H1 (cell line): ENCODE measurements around the gene CRISPLD2. TPM values are rescaled to one million over a fixed set of nuclear protein-coding genes. Genes with fewer than 3 reads are reported as not detected.

Experiments used
- CTCF ChIA-PET: fragments of 300-600 bp; sonication (Branson Sonifier 250); formaldehyde crosslinking; loops from one replicate; lab custom pipeline; 2021; ENCODE audit not compliant: partially characterized antibody; lab: Charles Lee
- POLR2A ChIA-PET: fragments of 300-600 bp; sonication (Branson Sonifier 250); formaldehyde crosslinking; loops from one replicate; lab custom pipeline; 2021; ENCODE audit warnings: inconsistent platforms; ENCODE audit not compliant: partially characterized antibody; lab: Charles Lee
- DNase-seq, 2 experiments: peaks; one replicate each; pipeline versions ENCODE4 v3.0.0 to v3.0.0-alpha.2; 2010 to 2022; ENCODE audit warnings: low spot score in 2 of 2, low read depth in 1 of 2, mixed read lengths in 1 of 2
- FAIRE-seq: peaks from 2 replicates; lab custom pipeline; 2011; peaks lifted over from hg19 to GRCh38; lab: Jason Lieb, UNC
- H2AFZ ChIP-seq: 2 replicates; pipeline ENCODE4 v1.8.1; 2012; ENCODE audit warnings: low read length, inconsistent platforms
- H2AK5ac ChIP-seq: 2 replicates; pipeline ENCODE4 v1.6.1; 2013; ENCODE audit warnings: low read depth, low read length
- H2BK120ac ChIP-seq: replicated peaks from 2 replicates; pipeline ENCODE3; 2013; ENCODE audit warnings: low read depth, low read length, inconsistent platforms
- H2BK12ac ChIP-seq: 2 replicates; pipeline ENCODE4 v1.6.1; 2013; ENCODE audit warnings: low read depth, low read length
- H2BK15ac ChIP-seq: 2 replicates; pipeline ENCODE4 v1.6.1; 2013; ENCODE audit warnings: low read length
- H2BK20ac ChIP-seq: 2 replicates; pipeline ENCODE4 v1.6.1; 2013; ENCODE audit warnings: low read length
- H2BK5ac ChIP-seq: 2 replicates; pipeline ENCODE4 v1.6.1; 2013; ENCODE audit warnings: low read depth, low read length
- H3K14ac ChIP-seq: 2 replicates; pipeline ENCODE4 v1.6.1; 2013; ENCODE audit warnings: inconsistent platforms; ENCODE audit not compliant: insufficient read length
- H3K18ac ChIP-seq: 2 replicates; pipeline ENCODE4 v1.6.1; 2013; ENCODE audit warnings: low read length; ENCODE audit errors: extremely low read depth
- H3K23ac ChIP-seq: 2 replicates; pipeline ENCODE4 v1.6.1; 2013; ENCODE audit warnings: inconsistent platforms; ENCODE audit not compliant: insufficient read length
- H3K23me2 ChIP-seq: 2 replicates; pipeline ENCODE4 v1.6.1; 2013; ENCODE audit warnings: low read depth, low read length
- H3K27ac ChIP-seq: 2 replicates; pipeline ENCODE4 v1.6.1; 2011; ENCODE audit warnings: low read depth, low read length, inconsistent platforms
- H3K27me3 ChIP-seq, 4 experiments: replicated peaks in 1 of 4; 1 replicate in 1 of 4; 2 replicates in 3 of 4; pipeline versions ENCODE4 v1.6.1 to v1.8.1; 2011 to 2013; ENCODE audit warnings: low read length in 3 of 4, mild to moderate bottlenecking in 3 of 4, inconsistent platforms in 2 of 4, mixed read lengths in 2 of 4, moderate library complexity in 1 of 4; ENCODE audit not compliant: control insufficient read depth in 3 of 4, insufficient read depth in 3 of 4; ENCODE audit errors: extremely low read depth in 1 of 4
- H3K36me3 ChIP-seq, 4 experiments: 2 replicates each; pipeline versions ENCODE4 v1.6.1 to v1.8.1; 2011 to 2013; ENCODE audit warnings: mild to moderate bottlenecking in 4 of 4, low read length in 3 of 4, moderate library complexity in 2 of 4, control low read depth in 1 of 4, inconsistent platforms in 1 of 4; ENCODE audit not compliant: insufficient read depth in 4 of 4, control insufficient read depth in 2 of 4
- H3K4ac ChIP-seq: replicated peaks from 2 replicates; pipeline ENCODE3; 2013; ENCODE audit warnings: low read length, low read depth, mixed read lengths, inconsistent platforms; ENCODE audit not compliant: insufficient read length
- H3K4me1 ChIP-seq, 4 experiments: replicated peaks in 1 of 4; 1 replicate in 1 of 4; 2 replicates in 3 of 4; pipeline versions ENCODE4 v1.6.1 to v1.8.1; 2011 to 2013; ENCODE audit warnings: low read length in 3 of 4, inconsistent platforms in 2 of 4, mixed read lengths in 1 of 4; ENCODE audit not compliant: insufficient read depth in 4 of 4, control insufficient read depth in 3 of 4
- H3K4me2 ChIP-seq, 2 experiments: 2 replicates each; pipeline versions ENCODE4 v1.6.1 to v1.8.1; 2011 to 2013; ENCODE audit warnings: low read depth in 2 of 2, low read length in 2 of 2, control low read depth in 1 of 2, inconsistent platforms in 1 of 2, mild to moderate bottlenecking in 1 of 2; ENCODE audit not compliant: insufficient read depth in 1 of 2
- H3K4me3 ChIP-seq, 4 experiments: fragments of 200-600, 300-600 bp in 1 of 4; sonication (generic), shearing (Covaris generic), sonication (Bioruptor Twin) in 1 of 4; 2 replicates each; pipeline versions ENCODE4 v1.5.1 to v1.8.1; 2011 to 2016; ENCODE audit warnings: low read length in 4 of 4, low read depth in 3 of 4, control low read depth in 2 of 4, inconsistent platforms in 2 of 4, mild to moderate bottlenecking in 2 of 4, mixed read lengths in 1 of 4, moderate library complexity in 1 of 4; ENCODE audit not compliant: insufficient read depth in 2 of 4; ENCODE audit errors: extremely low read depth in 1 of 4
- H3K56ac ChIP-seq: replicated peaks from 2 replicates; pipeline ENCODE3; 2013; ENCODE audit warnings: low read depth, mild to moderate bottlenecking, mixed read lengths, low read length, inconsistent platforms; ENCODE audit not compliant: insufficient read length
- H3K79me1 ChIP-seq: 2 replicates; pipeline ENCODE4 v1.6.1; 2013; ENCODE audit warnings: low read depth, low read length, control low read depth
- H3K79me2 ChIP-seq, 2 experiments: 2 replicates each; pipeline versions ENCODE4 v1.6.1 to v1.8.1; 2012 to 2013; ENCODE audit warnings: low read length in 2 of 2, mild to moderate bottlenecking in 2 of 2, inconsistent platforms in 1 of 2; ENCODE audit not compliant: insufficient read depth in 2 of 2, control insufficient read depth in 1 of 2
- H3K9ac ChIP-seq, 4 experiments: replicated peaks in 1 of 4; 1 replicate in 1 of 4; 2 replicates in 3 of 4; pipeline versions ENCODE4 v1.6.1 to v1.8.1; 2011 to 2013; ENCODE audit warnings: low read depth in 3 of 4, low read length in 3 of 4, control low read depth in 2 of 4, mild to moderate bottlenecking in 2 of 4, moderate library complexity in 2 of 4, inconsistent platforms in 1 of 4; ENCODE audit errors: extremely low read depth in 1 of 4
- H3K9me3 ChIP-seq, 2 experiments: 2 replicates each; pipeline versions ENCODE4 v1.6.1 to v1.8.1; 2012 to 2013; ENCODE audit warnings: mild to moderate bottlenecking in 2 of 2, moderate library complexity in 2 of 2, control low read depth in 1 of 2, inconsistent platforms in 1 of 2, low read depth in 1 of 2, low read length in 1 of 2, mixed read lengths in 1 of 2; ENCODE audit not compliant: insufficient read depth in 2 of 2
- H4K20me1 ChIP-seq, 2 experiments: replicated peaks in 1 of 2; 2 replicates each; pipeline versions ENCODE3 to v1.8.1; 2011 to 2013; ENCODE audit warnings: inconsistent platforms in 2 of 2, low read length in 2 of 2, mild to moderate bottlenecking in 1 of 2; ENCODE audit not compliant: insufficient read depth in 2 of 2, control insufficient read depth in 1 of 2
- H4K5ac ChIP-seq: 2 replicates; pipeline ENCODE4 v1.6.1; 2013; ENCODE audit warnings: low read length, low read depth, mixed read lengths, inconsistent platforms; ENCODE audit not compliant: insufficient read length
- H4K8ac ChIP-seq: 2 replicates; pipeline ENCODE4 v1.8.0; 2013; ENCODE audit warnings: mild to moderate bottlenecking, moderate library complexity, low read length, inconsistent platforms; ENCODE audit not compliant: insufficient read depth; ENCODE audit errors: extremely low read depth
- H4K91ac ChIP-seq: replicated peaks from 2 replicates; pipeline ENCODE3; 2013; ENCODE audit warnings: low read length, mixed read lengths, inconsistent platforms; ENCODE audit not compliant: insufficient read length
- BACH1 ChIP-seq: IDR thresholded peaks from 2 replicates; pipeline ENCODE4 v1.6.1; 2012; ENCODE audit warnings: low read length, improper control_type of control experiment
- CBX5 ChIP-seq: fragments of 300-800, 300-1000 bp; sonication (generic); IDR thresholded peaks from 2 replicates; pipeline ENCODE4 v1.7.1; 2016; ENCODE audit warnings: antibody characterized with exemption, low read length, low read depth
- CBX8 ChIP-seq: fragments of 300-800, 300-1000 bp; sonication (generic); IDR thresholded peaks from 2 replicates; pipeline ENCODE4 v1.7.1; 2016; ENCODE audit warnings: low read depth, low read length, borderline replicate concordance
- CREB1 ChIP-seq: IDR thresholded peaks from 2 replicates; pipeline ENCODE4 v1.6.1; 2012; ENCODE audit warnings: inconsistent platforms
- EZH2 ChIP-seq: fragments of 200-600 bp; sonication (generic); IDR thresholded peaks from 2 replicates; pipeline ENCODE4 v1.7.1; 2012; ENCODE audit warnings: low read depth, mild to moderate bottlenecking, moderate library complexity, low read length, inconsistent platforms; ENCODE audit not compliant: severe bottlenecking
- KDM1A ChIP-seq: fragments of 200-600, 300-600 bp; sonication (generic); IDR thresholded peaks from 2 replicates; pipeline ENCODE4 v1.7.1; 2016; ENCODE audit warnings: mild to moderate bottlenecking, low read length, borderline replicate concordance
- MAFK ChIP-seq: IDR thresholded peaks from 2 replicates; pipeline ENCODE4 v1.6.1; 2012; ENCODE audit warnings: low read depth, mild to moderate bottlenecking, improper control_type of control experiment, low read length
- PHF8 ChIP-seq: fragments of 200-600 bp; sonication (generic); conservative IDR thresholded peaks from 2 replicates; pipeline ENCODE4 v1.7.1; 2012; ENCODE audit warnings: low read depth, mild to moderate bottlenecking, inconsistent platforms, low read length, moderate library complexity
- SIX5 ChIP-seq: IDR thresholded peaks from 2 replicates; pipeline ENCODE4 v1.6.1; 2011; ENCODE audit warnings: mild to moderate bottlenecking, low read depth, low read length
- SRF ChIP-seq: IDR thresholded peaks from 2 replicates; pipeline ENCODE4 v1.6.1; 2011; ENCODE audit warnings: mild to moderate bottlenecking, low read depth, low read length, moderate library complexity
- TAF1 ChIP-seq: IDR thresholded peaks from 2 replicates; pipeline ENCODE4 v1.6.1; 2011; ENCODE audit warnings: mild to moderate bottlenecking, low read depth, low read length
- TAF7 ChIP-seq: optimal IDR thresholded peaks from 2 replicates; pipeline ENCODE3; 2011; ENCODE audit warnings: low read depth, mild to moderate bottlenecking, inconsistent platforms, low read length, moderate library complexity, borderline replicate concordance
- WGBS, 2 experiments: shearing (Covaris generic) in 1 of 2; methylation state at CpG; one replicate each; pipeline versions ENCODE4 v1.1.6 to v1.1.7; 2013 to 2015; ENCODE audit warnings: low lambda C conversion rate in 2 of 2, mixed read lengths in 2 of 2, inconsistent platforms in 1 of 2, low coverage in 1 of 2, missing lambda C conversion rate in 1 of 2; ENCODE audit not compliant: insufficient replicate concordance in 2 of 2, insufficient coverage in 1 of 2, insufficient read length in 1 of 2; ENCODE audit errors: extremely low coverage in 1 of 2, missing lambda C conversion rate in 1 of 2; 5-methylcytosine and 5-hydroxymethylcytosine counted together
- polyA plus RNA-seq, 7 experiments: library from polyadenylated mRNA; depleted of rRNA in 3 of 7; stranded (reverse) in 5 of 7; unstranded in 2 of 7; fragments of >200 nt in 5 of 7; fragments of 200-250 nt in 2 of 7; gene quantifications; 1 replicate in 5 of 7; 2 replicates in 1 of 7; 4 replicates in 1 of 7; pipeline versions ENCODE4 v1.2.1 to v1.2.3, GENCODE V29; 2011 to 2013; ENCODE audit warnings: missing spikeins in 2 of 7, mixed read lengths in 2 of 7
- total RNA-seq: library from RNA; stranded (reverse); fragmentation: NEBNext Ultra II Directional; extraction: Animal tissue kit (Norgen Biotek cat#: 25700); gene quantifications from 2 replicates; pipeline ENCODE4 v1.2.1, GENCODE V29; 2021
- TF ChIP-seq, protein P1 (sequence below): IDR thresholded peaks from 2 replicates; pipeline ENCODE4 v1.6.1; 2012; ENCODE audit warnings: inconsistent platforms

CRISPLD2 gene
- total and polyA plus RNA-seq, 2 of the 8 experiments (the other 6 are each of a cell fraction or from before 2014, with no cell fraction given), result 2.7 to 5.1 TPM

DNA sequence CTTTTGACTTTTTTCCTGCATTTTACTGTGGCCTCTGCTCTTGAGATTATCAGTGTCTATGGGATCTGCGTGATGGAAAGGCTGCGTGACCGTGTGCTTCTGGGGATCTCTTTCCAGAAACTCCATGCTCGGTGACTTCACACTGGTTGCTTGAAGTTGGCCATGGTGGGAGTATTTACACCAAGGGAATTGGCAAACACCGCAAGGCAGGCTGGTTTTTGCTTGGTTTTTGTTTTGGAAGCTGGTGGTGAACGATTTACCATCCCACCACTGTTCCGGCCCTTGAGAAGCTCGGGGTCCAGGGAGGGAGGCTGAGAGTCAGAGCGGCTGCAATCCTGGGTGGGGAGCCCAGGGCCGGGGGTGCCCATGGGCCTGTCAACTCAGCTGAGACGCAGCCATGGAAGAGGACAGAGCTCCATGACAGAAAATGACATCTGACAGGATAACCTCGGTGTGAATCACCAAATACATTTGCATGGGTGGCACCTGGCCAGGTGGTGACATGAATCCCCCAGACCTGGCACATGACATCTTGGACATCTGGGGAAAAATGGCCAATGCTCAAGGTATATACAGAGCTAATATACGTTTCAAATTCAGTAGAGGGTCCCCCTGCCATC lies 11.1 kb downstream of the CRISPLD2 start:
- no peak overlapping the region for H3K4ac ChIP-seq
- no peak overlapping the region for H3K4me3 ChIP-seq
- no peaks in the 10 kb centered on the region for H3K79me2 ChIP-seq
- no peaks in the 10 kb centered on the region for H3K79me1 ChIP-seq
- FAIRE-seq, result no peak
- no peak overlapping the region for H2AFZ ChIP-seq
- H2BK20ac ChIP-seq, result no peak overlapping the region
- H3K56ac ChIP-seq, result no peak overlapping the region
- H4K8ac ChIP-seq, result no peak overlapping the region
- H3K23me2 ChIP-seq, result no peaks in the 10 kb centered on the region
- H2AK5ac ChIP-seq, result no peak overlapping the region
- WGBS, 2 experiments, result 91% methylated on average over 13 of the region's 13 CpGs; no CpG with 5 or more reads in 1 of the 2 experiments
- no peak overlapping the region for H3K9ac ChIP-seq
- H3K27ac ChIP-seq, result no peak overlapping the region
- ChIA-PET CTCF (interaction anchor here (0.8 to 1.3 kb wide), 5 partner anchors 32 to 140 kb away, joined by 3 to 5 read pairs (median 3); no protein-coding TSS in a partner anchor), POLR2A (interaction anchor here (3.7 kb wide), 1 partner anchor 11 kb away, joined by 13 read pairs; the partner anchor contains the start of gene CRISPLD2)
- H2BK5ac ChIP-seq, result no peak overlapping the region
- H4K20me1 ChIP-seq, result no peaks in the 10 kb centered on the region
- H2BK120ac ChIP-seq, result no peak overlapping the region
- DNase-seq, result no peak
- H3K14ac ChIP-seq, result no peak overlapping the region
- no peak overlapping the region for H3K23ac ChIP-seq
- no peak overlapping the region for H2BK12ac ChIP-seq
- no peak overlapping the region for H4K91ac ChIP-seq
- H3K27me3 ChIP-seq, result no peaks in the 10 kb centered on the region
- no peak overlapping the region for H4K5ac ChIP-seq
- no peak overlapping the region for H2BK15ac ChIP-seq
- H3K18ac ChIP-seq, result no peak overlapping the region
- no peaks in the 10 kb centered on the region for H3K9me3 ChIP-seq
- H3K4me1 ChIP-seq, result peaks cover 0 to 4% (median 0%) of the 10 kb centered on the region in 4 experiments; a peak in 3 of 7 replicates
- no peak overlapping the region for H3K4me2 ChIP-seq
- H3K36me3 ChIP-seq, result no peaks in the 10 kb centered on the region
- TF ChIP-seq SRF, result no peak
- no peak for TF ChIP-seq KDM1A
- TF ChIP-seq, protein P1, sequence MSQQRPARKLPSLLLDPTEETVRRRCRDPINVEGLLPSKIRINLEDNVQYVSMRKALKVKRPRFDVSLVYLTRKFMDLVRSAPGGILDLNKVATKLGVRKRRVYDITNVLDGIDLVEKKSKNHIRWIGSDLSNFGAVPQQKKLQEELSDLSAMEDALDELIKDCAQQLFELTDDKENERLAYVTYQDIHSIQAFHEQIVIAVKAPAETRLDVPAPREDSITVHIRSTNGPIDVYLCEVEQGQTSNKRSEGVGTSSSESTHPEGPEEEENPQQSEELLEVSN, result no peak
- TF ChIP-seq BACH1, result no peak
- TF ChIP-seq MAFK, result no peak
- TF ChIP-seq CREB1, result no peak
- TF ChIP-seq PHF8, result no peak
- TF ChIP-seq TAF1, result no peak
- TF ChIP-seq SIX5, result no peak
- TF ChIP-seq EZH2, result no peak
- no peak for TF ChIP-seq CBX5
- no peak for TF ChIP-seq CBX8
- TF ChIP-seq TAF7, result no peak
